HEK293 (cell line): ENCODE data around the gene P4HA2.

Source experiments
- CTCF ChIA-PET: fragments of 350-600 bp; formaldehyde crosslinking; extraction: SDS; loops from one replicate; lab custom pipeline; 2021; ENCODE audit warnings: antibody characterized with exemption; lab: Yijun Ruan, JAX
- POLR2A ChIA-PET: fragments of 300-600 bp; formaldehyde crosslinking; extraction: SDS; loops from one replicate; lab custom pipeline; 2020; ENCODE audit warnings: antibody characterized with exemption, inconsistent platforms; lab: Yijun Ruan, JAX
- H3K27ac ChIP-seq: fragments of 200-500 bp; sonication (Bioruptor generic); 2 replicates; pipeline ENCODE4 v1.5.1; 2014; ENCODE audit warnings: low read depth, low read length, control low read depth, inconsistent platforms; ENCODE audit errors: extremely low read depth
- H3K36me3 ChIP-seq, 2 experiments: fragments of 200-500 bp in 1 of 2; sonication (Bioruptor generic) in 1 of 2; 1 replicate in 1 of 2; 2 replicates in 1 of 2; pipeline ENCODE4 v1.5.1; 2014 to 2017; ENCODE audit warnings: inconsistent platforms in 2 of 2, low read length in 2 of 2; ENCODE audit not compliant: control insufficient read depth in 2 of 2, insufficient read depth in 1 of 2
- H3K4me1 ChIP-seq: fragments of 200-500 bp; sonication (Bioruptor generic); 2 replicates; pipeline ENCODE4 v1.5.1; 2014; ENCODE audit warnings: mild to moderate bottlenecking, low read length, inconsistent platforms; ENCODE audit not compliant: control insufficient read depth, insufficient read depth
- H3K4me3 ChIP-seq: 2 replicates; pipeline ENCODE4 v1.5.1; 2011; ENCODE audit warnings: low read depth, mild to moderate bottlenecking, control low read depth, low read length, moderate library complexity
- H3K9me3 ChIP-seq: fragments of 200-500 bp; sonication (Bioruptor generic); 2 replicates; pipeline ENCODE4 v1.5.1; 2014; ENCODE audit warnings: low read depth, low read length, inconsistent platforms; ENCODE audit not compliant: control insufficient read depth, insufficient read depth
- BCL11A ChIP-seq: fragments of 450-650 bp; formaldehyde crosslinking; IDR thresholded peaks from 2 replicates; pipeline ENCODE4 v1.5.1; 2016; ENCODE audit warnings: low read depth, missing biosample characterization, missing genetic modification characterization
- BCL11B ChIP-seq: fragments of 450-650 bp; formaldehyde crosslinking; IDR thresholded peaks from 2 replicates; pipeline ENCODE4 v1.5.1; 2016; ENCODE audit warnings: low read depth, missing biosample characterization, missing genetic modification characterization
- BCL6B ChIP-seq: fragments of 450-650 bp; formaldehyde crosslinking; IDR thresholded peaks from 2 replicates; pipeline ENCODE4 v1.5.1; 2017; ENCODE audit warnings: missing biosample characterization, missing genetic modification characterization
- FEZF1 ChIP-seq: fragments of 450-650 bp; formaldehyde crosslinking; IDR thresholded peaks from 2 replicates; pipeline ENCODE4 v1.5.1; 2016; ENCODE audit warnings: missing biosample characterization, missing genetic modification characterization
- GLI2 ChIP-seq: fragments of 450-650 bp; formaldehyde crosslinking; IDR thresholded peaks from 2 replicates; pipeline ENCODE4; 2017; ENCODE audit warnings: missing biosample characterization, missing genetic modification characterization, low read depth, borderline replicate concordance
- GLIS1 ChIP-seq: fragments of 450-650 bp; formaldehyde crosslinking; IDR thresholded peaks from 2 replicates; pipeline ENCODE4 v1.5.1; 2016; ENCODE audit warnings: missing biosample characterization, missing genetic modification characterization
- KLF17 ChIP-seq: fragments of 450-650 bp; formaldehyde crosslinking; IDR thresholded peaks from 2 replicates; pipeline ENCODE4 v1.5.1; 2016; ENCODE audit warnings: missing biosample characterization, missing genetic modification characterization
- SP3 ChIP-seq: fragments of 450-650 bp; formaldehyde crosslinking; IDR thresholded peaks from 2 replicates; pipeline ENCODE4 v1.5.1; 2016; ENCODE audit warnings: missing biosample characterization, missing genetic modification characterization
- TRIM28 ChIP-seq: IDR thresholded peaks from 2 replicates; pipeline ENCODE4 v1.6.1; 2011; ENCODE audit warnings: low read length, control low read depth, borderline replicate concordance
- TSHZ1 ChIP-seq: fragments of 450-650 bp; formaldehyde crosslinking; IDR thresholded peaks from 2 replicates; pipeline ENCODE4 v1.5.1; 2016; ENCODE audit warnings: missing biosample characterization, missing genetic modification characterization, borderline replicate concordance
- WT1 ChIP-seq: fragments of 450-650 bp; formaldehyde crosslinking; IDR thresholded peaks from 2 replicates; pipeline ENCODE4 v1.5.1; 2016; ENCODE audit warnings: missing biosample characterization, missing genetic modification characterization
- ZBTB20 ChIP-seq: fragments of 450-650 bp; formaldehyde crosslinking; IDR thresholded peaks from 2 replicates; pipeline ENCODE4 v1.5.1; 2016; ENCODE audit warnings: missing biosample characterization, missing genetic modification characterization
- ZBTB21 ChIP-seq: fragments of 450-650 bp; formaldehyde crosslinking; IDR thresholded peaks from 2 replicates; pipeline ENCODE4 v1.5.1; 2017; ENCODE audit warnings: missing biosample characterization, missing genetic modification characterization
- ZBTB8A ChIP-seq: fragments of 450-650 bp; formaldehyde crosslinking; IDR thresholded peaks from 2 replicates; pipeline ENCODE4 v1.5.1; 2016; ENCODE audit warnings: missing biosample characterization, missing genetic modification characterization
- ZEB2 ChIP-seq: fragments of 450-650 bp; formaldehyde crosslinking; IDR thresholded peaks from 2 replicates; pipeline ENCODE4 v1.5.1; 2016; ENCODE audit warnings: missing biosample characterization, missing genetic modification characterization
- ZIC2 ChIP-seq: fragments of 450-650 bp; formaldehyde crosslinking; IDR thresholded peaks from 2 replicates; pipeline ENCODE4 v1.5.1; 2016; ENCODE audit warnings: missing biosample characterization, missing genetic modification characterization
- ZNF112 ChIP-seq: fragments of 450-650 bp; formaldehyde crosslinking; IDR thresholded peaks from 2 replicates; pipeline ENCODE4 v1.5.0; 2017; ENCODE audit warnings: missing biosample characterization, missing genetic modification characterization
- ZNF155 ChIP-seq: fragments of 450-650 bp; formaldehyde crosslinking; IDR thresholded peaks from 2 replicates; pipeline ENCODE4 v1.5.1; 2016; ENCODE audit warnings: missing biosample characterization, missing genetic modification characterization
- ZNF223 ChIP-seq: fragments of 450-650 bp; formaldehyde crosslinking; IDR thresholded peaks from 2 replicates; pipeline ENCODE4 v1.5.1; 2016; ENCODE audit warnings: missing biosample characterization, missing genetic modification characterization
- ZNF324 ChIP-seq: fragments of 450-650 bp; formaldehyde crosslinking; IDR thresholded peaks from 2 replicates; pipeline ENCODE4 v1.5.1; 2016; ENCODE audit warnings: missing biosample characterization, missing genetic modification characterization
- ZNF341 ChIP-seq: fragments of 450-650 bp; formaldehyde crosslinking; IDR thresholded peaks from 2 replicates; pipeline ENCODE4; 2016; ENCODE audit warnings: low read depth, missing biosample characterization, missing genetic modification characterization
- ZNF37A ChIP-seq: fragments of 450-650 bp; IDR thresholded peaks from 2 replicates; pipeline ENCODE4 v1.5.1; 2018; ENCODE audit warnings: missing biosample characterization, missing genetic modification characterization
- ZNF391 ChIP-seq: fragments of 450-650 bp; formaldehyde crosslinking; IDR thresholded peaks from 2 replicates; pipeline ENCODE4 v1.5.1; 2016; ENCODE audit warnings: low read depth, missing biosample characterization, missing genetic modification characterization, borderline replicate concordance
- ZNF398 ChIP-seq: fragments of 450-650 bp; formaldehyde crosslinking; IDR thresholded peaks from 2 replicates; pipeline ENCODE4 v1.5.1; 2017; ENCODE audit warnings: missing biosample characterization, missing genetic modification characterization
- ZNF416 ChIP-seq: fragments of 450-650 bp; formaldehyde crosslinking; IDR thresholded peaks from 2 replicates; pipeline ENCODE4 v1.5.1; 2016; ENCODE audit warnings: missing biosample characterization, missing genetic modification characterization
- ZNF580 ChIP-seq: fragments of 450-650 bp; formaldehyde crosslinking; IDR thresholded peaks from 2 replicates; pipeline ENCODE4 v1.5.1; 2016; ENCODE audit warnings: missing biosample characterization, missing genetic modification characterization
- ZNF664 ChIP-seq: fragments of 450-650 bp; formaldehyde crosslinking; IDR thresholded peaks from 2 replicates; pipeline ENCODE4 v1.5.1; 2016; ENCODE audit warnings: missing biosample characterization, missing genetic modification characterization

Gene P4HA2

GRCh38 chr5:132233081-132233480 lies 5.4 kb upstream of the P4HA2 start:
- Histone ChIP-seq H3K4me3 (no peak overlapping the region), H3K4me1 (no peaks in the 10 kb centered on the region), H3K27ac (no peak overlapping the region), H3K9me3 (no peaks in the 10 kb centered on the region), H3K36me3 (no peaks in the 10 kb centered on the region)
- TF ChIP-seq ZNF37A (tag by site-specific recombination) (no peak), ZBTB21 (tag by site-specific recombination) (no peak), FEZF1 (no peak), BCL11B (tag by site-specific recombination) (no peak), KLF17 (tag by site-specific recombination) (no peak), ZNF341 (tag by site-specific recombination) (no peak), BCL11A (tag by site-specific recombination) (no peak), ZBTB20 (tag by site-specific recombination) (no peak), GLIS1 (tag by site-specific recombination) (no peak), ZIC2 (tag by site-specific recombination) (no peak), ZNF664 (no peak), ZNF398 (tag by site-specific recombination) (no peak), TRIM28 (no peak), ZEB2 (tag by site-specific recombination) (no peak), ZNF580 (tag by site-specific recombination) (no peak), GLI2 (tag by site-specific recombination) (no peak), ZNF391 (no peak), ZNF416 (tag by site-specific recombination) (no peak), WT1 (tag by site-specific recombination) (no peak), TSHZ1 (tag by site-specific recombination) (no peak)
- ChIA-PET POLR2A (no interaction called here), CTCF (interaction anchor here (0.6 to 0.7 kb wide), 2 partner anchors 9 to 30 kb away, joined by 3 read pairs; no protein-coding TSS in a partner anchor)

DNA sequence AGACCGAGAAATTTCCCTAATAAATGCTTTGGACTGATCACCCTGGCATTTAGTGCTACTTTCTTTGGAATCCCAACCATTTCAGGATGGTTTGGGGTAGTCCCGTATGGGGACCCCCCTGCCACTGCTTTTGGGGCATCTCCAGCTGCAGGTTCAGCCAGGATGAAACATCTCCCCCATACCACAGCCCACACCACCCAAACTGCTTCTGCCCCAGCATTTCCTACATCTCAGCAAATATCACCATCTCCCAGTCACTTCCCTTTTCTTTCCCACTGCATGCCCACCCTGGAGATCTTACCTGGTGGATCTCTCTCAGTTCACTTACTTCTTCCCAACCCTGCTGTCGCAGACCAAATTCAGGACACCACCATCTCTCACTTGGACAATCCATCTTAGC lies 4.8 kb upstream of the P4HA2 start:
- H3K27ac ChIP-seq, result no peak overlapping the region
- CTCF ChIA-PET, result interaction anchor here (0.7 kb wide), 1 partner anchor 9 kb away, joined by 3 read pairs; no protein-coding TSS in a partner anchor
- no peaks in the 10 kb centered on the region for H3K9me3 ChIP-seq
- no peaks in the 10 kb centered on the region for H3K4me1 ChIP-seq
- POLR2A ChIA-PET, result no interaction called here
- no peaks in the 10 kb centered on the region for H3K36me3 ChIP-seq
- H3K4me3 ChIP-seq, result no peak overlapping the region
- TF ChIP-seq SP3 (tag by site-specific recombination) (no peak), GLIS1 (tag by site-specific recombination) (no peak), WT1 (tag by site-specific recombination) (no peak), BCL6B (tag by site-specific recombination) (no peak), ZNF324 (tag by site-specific recombination) (no peak), ZNF112 (tag by site-specific recombination) (no peak), ZNF223 (tag by site-specific recombination) (no peak), ZNF155 (tag by site-specific recombination) (no peak), ZBTB8A (tag by site-specific recombination) (no peak)
